ENCODE results near the gene FALEC. TPM values are rescaled to one million over a fixed set of nuclear protein-coding genes. Genes with fewer than 3 reads are reported as not detected.

Gene FALEC
- total and polyA plus RNA-seq, 2 of the 8 experiments (the other 6 are each of a cell fraction or from before 2014, with no cell fraction given) = not detected

DNA sequence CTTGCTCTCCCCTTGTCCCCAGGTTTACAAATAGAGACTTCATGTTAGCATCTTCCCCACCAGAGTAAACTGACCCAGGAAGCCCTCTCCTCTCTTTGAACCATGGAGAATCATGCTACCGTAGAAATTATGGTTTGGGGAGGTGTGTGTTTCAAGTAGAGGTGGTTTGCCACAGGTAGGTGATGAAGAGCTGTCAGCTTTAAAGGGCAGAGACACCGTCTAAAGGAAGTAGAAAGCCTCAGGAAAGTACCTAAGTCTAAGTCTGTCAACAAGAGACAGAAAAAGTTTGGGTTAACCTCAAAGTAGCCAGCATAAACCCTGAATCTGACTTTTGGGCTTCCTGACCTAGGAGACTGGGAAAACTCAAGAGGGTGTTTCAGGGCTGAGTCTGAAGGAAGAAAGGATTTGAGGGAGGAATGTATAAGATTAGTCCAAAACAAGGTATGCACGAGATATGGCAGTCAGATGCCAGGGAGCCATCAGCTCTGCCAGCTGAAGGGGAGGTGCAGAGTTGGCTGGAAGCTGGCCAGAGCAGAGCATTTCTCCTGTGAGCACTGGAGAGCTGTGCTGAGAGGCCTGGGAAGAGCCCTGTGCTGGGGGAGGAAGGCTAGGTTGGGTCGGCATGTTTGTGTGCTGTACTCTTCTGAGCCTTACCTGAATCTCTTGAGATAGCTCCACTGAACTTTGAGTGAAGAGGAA lies 47.9 kb downstream of the FALEC start:
- Histone ChIP-seq H3K4me2 (ENCODE audit: insufficient read depth in 1 of 2, low read depth in 2 of 2, low read length in 2 of 2) (peak overlapping the region; percentile 85 to 95), H3K27ac (ENCODE audit: low read depth, low read length) (peak overlapping the region; percentile 88)
- CTCF ChIA-PET (ENCODE audit: partially characterized antibody) = interaction anchor here (0.6 to 13.7 kb wide), 9 partner anchors 8 to 176 kb away, joined by 3 to 210 read pairs (median 4); partner anchors contain the start of gene ADAMTSL4

More for the DNA sequence above, 47.9 kb downstream of the FALEC start:
- Histone ChIP-seq H3K36me3 (ENCODE audit: control insufficient read depth in 2 of 4, insufficient read depth in 4 of 4, low read length in 3 of 4) (no peaks in the 10 kb centered on the region), H4K5ac (ENCODE audit: insufficient read length, low read depth, low read length) (no peak overlapping the region), H3K18ac (ENCODE audit: extremely low read depth, low read length) (peak overlapping the region; percentile 2), H3K4me3 (ENCODE audit: extremely low read depth in 1 of 4, insufficient read depth in 2 of 4, low read depth in 3 of 4, low read length in 4 of 4) (peak overlapping the region in 1 of 4 experiments; percentile 75; a peak in 1 of 8 replicates), H4K8ac (ENCODE audit: extremely low read depth, insufficient read depth, low read length) (no peak overlapping the region), H3K9ac (replicated peaks in 1 of 4; ENCODE audit: extremely low read depth in 1 of 4, low read depth in 3 of 4, low read length in 3 of 4) (no peak overlapping the region; a peak in 1 of 7 replicates), H3K23ac (ENCODE audit: insufficient read length) (no peak overlapping the region), H3K9me3 (ENCODE audit: insufficient read depth in 2 of 2, low read depth in 1 of 2, low read length in 1 of 2) (no peaks in the 10 kb centered on the region), H4K20me1 (replicated peaks in 1 of 2; ENCODE audit: control insufficient read depth in 1 of 2, insufficient read depth in 2 of 2, low read length in 2 of 2) (peaks cover 0 to 2% of the 10 kb centered on the region in 2 experiments), H2BK120ac (replicated peaks; ENCODE audit: low read depth, low read length) (no peak overlapping the region), H3K4ac (replicated peaks; ENCODE audit: insufficient read length, low read depth, low read length) (no peak overlapping the region), H2BK12ac (ENCODE audit: low read depth, low read length) (peak overlapping the region; percentile 95; the same call in 1 of the 2 replicates), H3K27me3 (replicated peaks in 1 of 4; ENCODE audit: control insufficient read depth in 3 of 4, extremely low read depth in 1 of 4, insufficient read depth in 3 of 4, low read length in 3 of 4) (no peaks in the 10 kb centered on the region), H2BK5ac (ENCODE audit: low read depth, low read length) (peak overlapping the region; percentile 76), H3K14ac (ENCODE audit: insufficient read length) (no peak overlapping the region), H2AFZ (ENCODE audit: low read length) (no peak overlapping the region), H3K23me2 (ENCODE audit: low read depth, low read length) (peaks cover 7% of the 10 kb centered on the region), H3K4me1 (replicated peaks in 1 of 4; ENCODE audit: control insufficient read depth in 3 of 4, insufficient read depth in 4 of 4, low read length in 3 of 4) (peaks cover 18 to 38% (median 27%) of the 10 kb centered on the region in 4 experiments), H3K79me2 (ENCODE audit: control insufficient read depth in 1 of 2, insufficient read depth in 2 of 2, low read length in 2 of 2) (peaks cover 5 to 48% of the 10 kb centered on the region in 2 experiments; a peak in 3 of 4 replicates), H4K91ac (replicated peaks; ENCODE audit: insufficient read length, low read length) (no peak overlapping the region), H3K56ac (replicated peaks; ENCODE audit: insufficient read length, low read depth, low read length) (no peak overlapping the region), H3K79me1 (ENCODE audit: low read depth, low read length) (no peaks in the 10 kb centered on the region), H2AK5ac (ENCODE audit: low read depth, low read length) (peak overlapping the region; percentile 53; the same call in 1 of the 2 replicates), H2BK15ac (ENCODE audit: low read length) (peak overlapping the region; percentile 63; the same call in 1 of the 2 replicates), H2BK20ac (ENCODE audit: low read length) (peak overlapping the region; percentile 87; the same call in 1 of the 2 replicates)
- FAIRE-seq = no peak
- DNase-seq (ENCODE audit: low read depth in 1 of 2, low spot score in 2 of 2) = no peak
- POLR2A ChIA-PET (ENCODE audit: partially characterized antibody) = interaction anchor here (1.1 to 43.7 kb wide), 7 partner anchors 13 to 369 kb away, joined by 4 to 1380 read pairs (median 13); partner anchors contain the start of genes ADAMTSL4, ENSA, FALEC and MCL1
- 87% methylated on average over 4 of the region's 4 CpGs; no CpG with 5 or more reads in 1 of the 2 experiments for WGBS, 2 experiments (ENCODE audit: extremely low coverage in 1 of 2, insufficient coverage in 1 of 2, insufficient read length in 1 of 2, insufficient replicate concordance in 2 of 2, low coverage in 1 of 2, low lambda C conversion rate in 2 of 2, missing lambda C conversion rate in 1 of 2)
- TF ChIP-seq CREB1 (IDR thresholded peaks at IDR 0.05) (no peak), EGR1 (IDR thresholded peaks at IDR 0.05; ENCODE audit: borderline replicate concordance, low read depth, low read length) (no peak), POU5F1 (IDR thresholded peaks at IDR 0.05; ENCODE audit: low read depth, low read length) (no peak), POLR2A (IDR thresholded peaks at IDR 0.05; ENCODE audit: control extremely low read depth in 1 of 2, low read depth in 2 of 2, low read length in 2 of 2) (no peak), SP2 (IDR thresholded peaks at IDR 0.05; ENCODE audit: low read length) (no peak)
